ENCODE data around the gene SUGP2.

GRCh38 chr19:19068659-19069654, 35.6 kb upstream of the SUGP2 start:
- no peak for TF ChIP-seq CTCF (IDR thresholded peaks at IDR 0.05)
- no peak for TF ChIP-seq EP300 (IDR thresholded peaks at IDR 0.05)
